Measurements from ENCODE around the gene RYR1.
A peak's percentile ranks its signal among the peaks of the same experiment; 100 is the strongest.
"Not testable (repeated sequence)": the region's sequence is repeated elsewhere in the genome, so short reads cannot be mapped to it uniquely, and the experiment has no call there.

The RYR1 gene

DNA sequence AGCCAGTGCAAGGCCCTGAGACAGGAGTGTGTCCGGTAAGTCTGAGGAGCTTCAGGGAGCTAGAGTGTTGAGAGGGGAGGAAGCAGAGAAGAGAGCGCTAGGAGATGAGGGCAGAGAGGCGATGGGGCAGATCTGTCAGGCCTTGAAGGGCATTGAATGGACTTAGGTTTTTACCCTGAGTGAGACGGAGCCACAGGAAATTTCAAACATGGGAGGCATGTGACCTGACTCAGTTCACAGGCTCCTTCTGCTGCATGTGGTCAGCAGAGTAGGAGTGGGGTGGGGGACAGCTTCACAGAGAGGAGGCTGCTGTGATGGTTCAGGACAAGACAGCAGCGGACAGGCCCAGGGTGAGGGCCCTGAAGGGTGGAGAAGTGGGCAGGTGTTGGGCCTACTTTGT is 33.1 kb upstream of the RYR1 start:
- no peak for DNase-seq

DNA sequence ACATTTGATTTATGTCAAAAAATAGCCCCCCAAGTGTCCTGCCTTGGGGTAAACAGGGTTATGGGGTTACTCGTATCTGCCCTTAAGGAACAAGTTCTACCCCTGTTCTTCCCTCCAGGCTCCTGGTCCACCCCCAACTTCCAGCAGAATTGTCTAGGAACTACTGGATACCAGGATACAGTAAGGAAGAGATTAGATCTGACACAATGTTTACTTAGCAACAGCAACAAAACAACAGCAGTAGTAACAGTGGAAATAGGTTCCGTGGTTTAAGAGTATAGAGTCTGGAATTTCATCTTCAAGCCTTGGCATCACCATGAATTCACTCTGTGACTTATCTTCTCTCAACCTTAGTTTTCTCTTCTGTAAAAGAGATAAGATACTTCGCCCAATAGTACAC is 32.3 kb upstream of the RYR1 start:
- peak; percentile 76 for DNase-seq

DNA sequence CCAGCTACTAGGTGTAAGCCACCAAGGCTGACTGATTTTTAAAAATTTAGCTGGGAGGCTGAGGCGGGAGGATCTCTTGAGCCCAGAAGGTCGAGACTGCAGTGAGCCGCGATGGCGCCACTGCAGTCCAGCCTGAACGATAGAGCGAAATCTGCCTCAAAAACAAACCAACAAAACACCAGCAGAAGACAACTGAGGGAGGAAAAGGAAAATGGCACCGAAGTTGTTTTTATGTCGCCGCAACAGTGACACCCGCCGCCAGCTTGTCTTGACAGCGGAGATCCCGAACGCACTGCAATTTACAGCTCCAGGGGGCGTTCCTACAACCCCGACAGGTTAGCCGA is 30.9 kb upstream of the RYR1 start:
- no peak for DNase-seq

DNA sequence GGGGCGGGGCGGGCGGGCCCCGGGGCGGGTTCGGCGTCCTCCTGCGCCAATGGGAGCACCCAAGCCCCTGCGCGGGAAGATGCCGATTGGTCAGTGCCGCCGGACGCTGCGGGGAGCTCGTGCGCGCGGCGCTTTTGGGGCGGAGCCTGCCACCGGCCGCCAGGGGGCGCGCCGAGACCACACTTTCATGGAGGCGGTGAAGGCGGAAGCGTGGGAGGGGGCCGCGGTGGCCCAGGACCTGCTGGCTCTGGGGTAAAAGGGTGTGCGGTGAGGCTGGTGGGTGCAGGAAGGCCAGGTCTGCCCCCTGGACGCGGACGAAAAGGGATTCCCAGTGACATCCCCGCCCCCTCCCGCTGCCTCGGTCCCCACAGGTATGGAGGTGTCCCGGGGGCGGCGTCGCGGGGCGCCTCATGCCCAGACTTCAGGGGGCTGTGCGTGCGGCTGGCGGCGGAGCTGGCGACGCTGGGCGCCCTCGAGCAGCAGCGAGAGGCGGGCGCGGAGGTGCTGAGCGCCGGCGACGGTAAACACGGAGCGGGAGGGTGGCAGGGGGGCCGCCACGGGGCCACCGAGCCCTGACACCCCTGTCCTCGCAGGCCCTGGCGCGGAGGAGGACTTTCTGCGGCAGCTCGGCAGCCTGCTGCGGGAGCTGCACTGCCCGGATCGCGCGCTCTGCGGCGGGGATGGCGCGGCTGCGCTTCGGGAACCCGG is 30.4 kb upstream of the RYR1 start, which contains the start of gene FAM98C:
FAM98C (plus strand) TSS at position 127 of the 708 bp plus-strand sequence; CDS start at position 188, 61 bp downstream.
- DNase-seq = peak; percentile 93

DNA sequence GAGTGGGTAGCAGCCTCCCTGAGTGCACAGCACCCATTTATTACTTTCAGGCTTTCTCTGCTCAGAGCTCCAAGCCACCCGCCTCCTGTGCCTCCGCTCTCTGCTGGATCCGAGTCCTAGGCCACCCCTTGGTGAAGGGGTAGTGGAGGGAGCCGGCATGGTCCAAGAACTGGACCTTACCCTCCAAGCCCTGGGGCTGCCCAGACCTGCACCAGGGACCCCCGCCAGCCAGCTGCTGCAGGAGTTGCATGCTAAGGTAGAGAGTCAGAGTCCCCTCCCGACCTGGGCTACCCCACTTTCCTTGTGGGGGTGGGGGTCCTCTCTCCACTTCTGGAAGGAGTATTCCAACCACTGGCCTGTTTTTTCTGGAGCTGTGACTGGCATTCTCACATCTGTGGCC is 28.6 kb upstream of the RYR1 start:
- DNase-seq = no peak

DNA sequence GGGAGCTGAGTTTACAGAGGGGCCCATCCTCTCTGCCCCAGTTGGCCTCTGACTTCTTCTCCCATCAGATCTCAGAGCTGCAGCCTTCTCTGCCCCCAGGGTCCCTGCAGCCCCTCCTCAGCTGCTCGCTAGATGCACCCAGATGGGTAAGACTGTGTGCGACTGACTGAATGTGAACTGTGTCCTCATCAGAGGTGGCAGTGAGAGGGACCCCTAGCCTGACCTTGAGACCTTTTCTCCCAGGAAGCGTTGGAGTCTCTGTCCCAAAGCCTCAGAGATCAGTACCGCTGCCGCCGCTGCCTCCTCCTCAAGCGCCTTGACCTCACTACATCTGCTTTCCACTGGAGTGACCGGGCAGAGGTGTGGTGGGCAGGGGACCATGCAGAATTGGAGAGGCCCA is 28.2 kb upstream of the RYR1 start:
- no peak for DNase-seq

DNA sequence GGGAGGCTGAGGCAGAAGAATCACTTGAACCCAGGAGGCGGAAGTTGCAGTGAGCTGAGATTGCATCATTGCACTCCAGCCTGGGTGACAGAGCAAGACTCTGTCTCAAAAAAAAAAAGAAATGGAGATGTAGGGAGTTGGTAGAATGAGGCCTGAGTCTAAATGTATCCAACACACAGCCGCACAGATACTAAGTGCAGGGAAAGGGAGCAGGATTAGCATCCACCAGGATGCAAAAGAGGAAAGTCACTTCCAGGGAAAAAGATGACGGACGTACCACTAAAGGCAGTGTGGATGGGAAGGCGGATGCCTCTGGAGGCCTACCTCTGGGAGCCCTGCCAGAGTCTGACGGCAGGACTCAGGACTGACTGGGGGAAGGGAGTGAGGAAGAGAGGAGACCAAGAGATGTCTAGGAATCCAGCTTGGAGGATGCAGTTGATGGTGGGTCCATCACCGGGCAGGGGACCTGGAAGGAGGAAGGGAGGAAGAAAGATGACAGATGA is 23.8 kb upstream of the RYR1 start:
- DNase-seq = peak; percentile 48

DNA sequence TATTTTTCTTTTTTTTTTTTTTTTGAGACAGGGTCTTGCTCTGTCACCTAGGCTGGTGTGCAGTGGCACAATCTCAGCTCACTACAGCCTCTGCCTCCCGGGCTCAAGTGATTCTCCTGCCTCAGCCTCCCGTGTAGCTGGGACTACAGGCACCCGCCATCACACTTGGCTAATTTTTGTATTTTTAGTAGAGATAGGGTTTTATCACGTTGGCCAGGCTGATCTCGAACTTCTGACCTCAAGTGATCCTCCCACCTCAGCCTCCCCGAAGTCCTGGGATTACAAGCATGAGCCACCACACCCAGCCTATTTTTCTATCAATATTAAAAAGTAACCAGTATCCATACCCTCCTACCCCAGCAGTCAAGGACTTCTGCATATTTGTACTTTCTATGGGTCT is 23.1 kb upstream of the RYR1 start:
- not testable (repeated sequence) for DNase-seq

DNA sequence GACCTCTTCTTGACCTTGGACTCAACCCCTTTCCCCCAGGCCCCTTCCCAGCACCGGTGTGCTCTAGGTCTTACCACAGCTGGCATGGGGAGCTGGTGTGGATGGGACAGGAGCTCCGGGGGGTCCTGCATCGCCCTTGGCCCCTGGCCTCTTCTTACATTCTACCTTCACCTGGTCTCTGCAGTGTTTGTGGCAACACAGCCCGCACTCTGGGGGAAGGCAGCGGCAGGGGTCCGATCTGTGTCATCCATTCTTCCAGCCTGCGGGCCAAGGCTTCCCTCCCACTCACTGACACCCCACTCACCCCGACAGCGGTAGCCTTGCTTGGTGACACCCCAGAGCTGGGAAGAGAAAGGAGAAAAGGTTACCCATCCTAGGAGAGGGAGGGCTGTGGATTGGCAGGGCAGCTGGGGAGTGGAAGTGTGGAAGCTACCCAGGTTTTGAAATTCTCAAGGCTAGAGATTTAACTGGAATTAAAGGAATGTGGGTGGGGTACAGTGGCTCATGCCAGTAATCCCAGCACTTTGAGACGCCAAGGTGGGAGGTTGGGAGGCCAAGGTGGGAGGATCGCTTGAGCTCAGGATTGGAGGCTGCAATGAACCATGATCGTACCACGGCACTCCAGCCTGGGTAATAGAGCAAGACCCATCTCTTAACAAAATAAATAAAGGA is 22.3 kb upstream of the RYR1 start:
- peak; percentile 82 for DNase-seq

DNA sequence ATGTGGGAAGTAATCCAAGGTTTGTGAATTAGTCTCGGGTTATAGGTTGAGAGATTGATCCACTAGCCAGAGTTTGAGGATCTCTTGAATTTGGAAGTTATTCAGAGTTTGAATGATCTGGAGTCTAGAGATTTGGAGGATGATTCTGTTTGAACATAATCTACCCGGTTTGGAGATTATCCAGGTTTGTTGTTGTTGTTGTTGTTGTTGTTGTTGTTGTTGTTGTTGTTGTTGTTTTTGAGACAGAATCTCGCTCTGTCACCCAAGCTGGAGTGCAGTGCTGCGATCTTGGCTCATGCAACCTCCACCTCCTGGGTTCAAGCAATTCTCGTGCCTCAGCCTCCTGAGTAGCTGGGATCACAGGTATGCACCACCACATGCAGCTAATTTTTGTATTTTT is 21.6 kb upstream of the RYR1 start:
- DNase-seq = not testable (repeated sequence)

DNA sequence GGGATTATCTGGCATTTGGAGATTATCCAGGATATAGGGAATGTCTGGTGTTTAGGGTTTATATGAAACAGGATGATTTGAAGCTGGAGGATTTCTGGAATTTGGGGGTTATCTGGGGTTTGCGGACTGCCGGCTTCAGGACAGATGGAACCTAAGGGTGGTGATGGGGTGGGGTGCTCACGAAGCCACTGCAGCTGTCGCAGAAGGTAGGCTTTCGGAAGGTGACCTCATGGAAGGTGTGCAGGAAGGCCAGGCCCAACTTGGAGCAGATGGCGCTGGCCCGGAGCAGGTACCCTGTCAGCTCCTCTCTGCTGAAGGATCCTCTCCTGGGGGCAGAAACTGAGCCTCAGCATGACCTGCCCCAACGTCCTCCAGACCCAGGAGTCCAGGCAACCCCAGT is 21.0 kb upstream of the RYR1 start:
- no peak for DNase-seq

DNA sequence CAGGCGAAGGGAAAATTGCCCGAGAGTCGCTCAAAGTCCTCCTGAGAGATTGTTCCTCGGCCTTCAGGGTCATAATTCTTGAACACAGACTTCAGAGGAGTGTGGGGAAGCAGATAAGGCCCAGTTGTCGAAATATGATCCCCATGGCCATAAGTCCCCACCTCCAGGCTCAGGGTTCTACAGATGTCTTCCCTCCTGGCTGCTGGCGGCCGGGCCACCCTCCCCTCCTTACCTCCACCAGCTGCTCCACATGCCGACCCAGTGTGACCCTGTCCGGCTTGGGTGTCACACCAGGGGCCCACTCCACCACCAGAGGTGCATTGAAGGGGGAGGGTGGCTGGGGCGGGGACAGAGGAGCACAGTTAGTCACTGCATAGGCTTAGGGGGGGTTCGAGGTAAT is 20.5 kb upstream of the RYR1 start:
- no peak for DNase-seq

DNA sequence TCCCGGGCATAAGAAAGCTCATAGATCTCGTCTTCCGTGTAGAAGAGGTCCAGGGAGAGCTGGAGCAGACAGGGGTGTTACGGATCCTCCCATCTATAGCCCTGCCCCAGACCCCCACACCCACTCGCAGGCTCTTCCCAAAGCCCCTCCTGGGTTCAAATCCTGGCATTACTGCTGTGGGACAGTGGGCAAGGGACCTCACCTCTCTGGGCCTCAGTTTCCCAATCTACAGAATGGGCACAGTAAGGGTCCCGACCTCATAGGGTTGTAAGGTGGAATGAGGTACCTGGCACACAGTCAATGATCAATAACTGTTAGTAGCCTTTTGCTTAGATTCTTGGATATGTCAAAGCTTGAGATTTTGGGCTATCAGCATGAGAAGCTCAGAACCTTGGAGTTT is 20.1 kb upstream of the RYR1 start:
- no peak for DNase-seq

DNA sequence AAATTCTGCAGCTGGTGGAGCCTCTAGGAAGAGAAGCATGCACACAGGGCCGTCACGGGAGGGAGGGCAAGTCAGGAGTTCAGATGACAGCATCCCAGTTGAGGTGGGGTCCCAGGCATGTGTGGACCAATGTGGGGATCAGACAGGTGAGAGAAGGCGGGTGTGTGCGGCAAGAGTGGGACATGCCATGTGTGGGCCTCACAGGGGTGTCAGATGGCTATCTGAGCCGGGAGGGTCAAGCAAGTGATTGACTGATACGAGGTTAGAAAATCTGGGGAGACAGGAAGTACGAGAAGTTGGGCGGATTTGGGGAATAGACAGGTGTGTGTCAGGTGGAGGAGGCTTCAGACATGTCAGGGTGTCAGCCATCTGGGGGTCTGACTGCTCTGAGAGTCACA is 16.3 kb upstream of the RYR1 start:
- DNase-seq = no peak

DNA sequence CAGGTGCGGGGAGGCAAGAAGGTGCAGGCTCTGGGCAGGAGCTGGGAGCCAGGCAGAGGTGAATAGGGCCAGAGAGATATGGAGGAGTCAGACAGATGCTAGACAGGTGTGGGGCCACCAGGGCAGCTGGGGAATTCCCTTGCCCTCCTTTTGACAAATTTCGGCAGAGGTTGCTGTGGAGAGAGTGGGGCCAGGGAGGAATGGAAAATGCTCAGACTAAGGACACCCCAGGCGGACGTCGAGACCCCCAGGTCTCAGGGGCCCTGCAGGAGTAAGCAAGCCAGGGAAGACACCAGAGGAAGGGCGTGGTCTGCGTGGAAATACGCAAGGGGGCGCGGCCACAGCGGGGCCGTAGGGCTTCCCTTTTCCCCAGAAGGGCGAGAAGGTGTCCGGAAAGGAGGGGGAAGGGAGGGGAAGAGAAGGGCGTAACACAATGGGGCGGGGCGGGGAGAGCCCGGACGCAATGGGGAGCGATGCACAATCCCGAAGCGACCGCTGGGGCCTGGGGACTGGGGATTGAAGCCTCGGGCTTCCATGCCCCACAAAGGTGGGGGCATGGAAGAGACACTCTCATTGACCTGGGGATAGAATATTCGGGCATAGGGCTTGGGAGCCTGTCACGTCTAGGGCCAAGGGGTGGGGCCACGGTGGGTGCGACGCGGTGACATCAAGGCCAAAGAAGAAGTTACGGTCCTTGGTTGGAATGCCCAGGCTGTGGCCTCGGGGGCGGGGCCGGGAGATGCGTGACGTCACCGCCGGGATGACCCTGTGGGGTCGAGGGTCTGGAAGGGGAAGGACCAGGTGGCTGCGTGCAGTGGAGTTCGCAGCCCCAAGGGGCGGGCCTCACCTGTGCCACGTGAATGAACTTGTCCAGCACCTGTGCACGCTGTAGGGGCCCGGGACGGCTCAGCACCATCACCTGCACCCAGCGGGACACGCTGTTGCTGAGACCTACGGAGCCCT is 15.7 kb upstream of the RYR1 start:
- peak; percentile 63 for DNase-seq

DNA sequence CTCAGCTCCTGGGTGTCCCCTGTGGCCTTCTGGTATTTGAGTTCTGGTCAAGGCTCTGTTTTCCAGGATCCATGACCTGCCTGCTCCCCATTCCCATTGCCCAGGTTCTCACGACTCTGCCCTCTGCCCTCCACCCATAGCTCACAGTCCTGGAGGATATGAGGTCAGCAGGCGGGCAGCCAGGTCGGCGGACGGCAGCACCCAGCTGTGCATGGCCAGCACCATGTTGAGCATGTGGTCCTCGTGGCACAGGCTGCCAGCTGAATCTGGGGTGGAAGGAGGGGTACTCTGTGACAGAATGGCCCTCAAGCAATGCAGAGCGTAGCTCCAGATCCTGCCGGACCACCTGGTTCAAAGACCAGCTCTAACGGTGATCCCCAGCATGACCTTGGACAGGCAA is 12.6 kb upstream of the RYR1 start:
- no peak for DNase-seq

DNA sequence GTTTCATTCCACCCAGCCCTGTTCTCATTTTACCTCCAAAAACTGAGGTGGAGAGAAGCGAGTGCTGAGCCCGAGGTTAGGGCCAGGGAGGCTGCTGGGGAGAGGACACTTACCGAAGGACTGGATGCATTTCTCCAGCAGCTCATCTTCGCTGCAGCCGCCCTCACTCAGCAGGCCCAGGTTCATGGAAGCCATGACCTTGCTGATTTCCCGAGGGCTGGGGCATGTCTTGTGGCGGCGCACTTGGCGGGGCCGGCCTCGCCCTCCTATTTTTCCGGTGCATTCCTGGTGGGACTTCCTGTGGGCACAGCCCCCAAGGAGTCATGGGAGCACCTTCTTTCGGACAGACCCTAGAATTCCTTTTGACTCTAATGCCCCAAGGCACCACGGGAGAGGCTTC is 11.6 kb upstream of the RYR1 start:
- no peak for DNase-seq

DNA sequence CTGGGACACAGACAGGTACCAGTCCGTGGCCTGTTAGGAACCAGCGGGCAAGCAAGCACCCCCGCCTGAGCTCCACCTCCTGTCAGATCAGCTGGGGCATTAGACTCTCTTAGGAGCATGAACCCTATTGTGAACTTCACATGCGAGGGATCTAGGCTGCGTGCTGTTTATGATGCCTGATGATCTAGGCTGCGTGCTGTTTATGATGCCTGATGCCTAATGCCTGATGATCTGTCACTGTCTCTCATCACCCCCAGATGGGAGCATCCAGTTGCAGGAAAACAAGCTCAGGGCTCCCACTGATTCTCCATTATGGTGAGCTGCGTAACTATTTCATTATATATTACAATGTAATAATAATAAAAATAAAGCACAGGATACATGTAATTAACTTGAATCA is 11.1 kb upstream of the RYR1 start:
- no peak for DNase-seq

DNA sequence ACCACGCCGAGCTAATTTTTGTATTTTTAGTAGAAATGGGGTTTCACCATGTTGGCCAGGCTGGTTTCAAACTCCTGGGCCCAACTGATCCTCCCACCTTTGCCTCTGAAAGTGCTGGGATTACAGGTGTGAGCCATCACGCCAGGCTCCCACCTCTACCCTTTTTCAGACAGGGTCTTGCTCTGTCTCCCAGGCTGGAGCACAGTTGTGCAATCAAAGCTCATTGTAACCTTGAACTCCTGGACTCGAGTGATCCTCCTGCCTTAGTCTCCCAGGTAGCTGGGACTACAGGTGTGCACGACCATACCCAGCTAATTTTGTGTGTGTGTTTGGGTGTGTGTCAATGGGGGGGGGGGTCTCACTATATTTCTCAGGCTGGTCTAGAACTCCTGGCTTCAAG is 9.2 kb upstream of the RYR1 start:
- no peak for DNase-seq

DNA sequence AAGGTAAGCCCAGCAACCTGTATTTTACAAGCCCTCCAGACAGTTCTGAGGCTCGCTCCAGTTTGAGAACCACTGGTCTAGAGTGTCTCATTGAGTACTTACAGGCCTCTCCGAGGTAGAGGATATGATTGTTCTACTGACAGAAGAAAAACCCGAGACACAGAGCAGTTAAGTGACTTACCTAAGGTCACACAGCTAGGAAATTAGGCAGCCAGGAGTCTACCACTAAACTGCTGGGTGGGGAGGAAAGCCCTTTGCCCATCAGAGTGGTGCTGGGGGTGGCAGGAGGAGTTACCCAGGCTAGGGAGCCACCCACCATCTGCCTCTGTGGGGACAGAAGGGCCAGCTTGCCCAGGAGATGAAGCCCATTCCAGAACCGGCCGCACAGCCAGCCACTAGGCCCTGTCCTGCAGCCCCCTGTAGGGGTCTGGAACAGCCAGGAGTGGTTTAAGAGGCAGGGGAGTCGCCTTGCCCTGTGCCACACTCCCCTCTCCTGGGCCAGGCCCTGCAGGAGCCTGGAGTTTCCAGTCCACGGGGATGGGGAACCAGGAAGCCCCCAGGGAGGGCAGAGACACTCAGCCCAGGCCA is 8.2 kb upstream of the RYR1 start:
- no peak for DNase-seq

DNA sequence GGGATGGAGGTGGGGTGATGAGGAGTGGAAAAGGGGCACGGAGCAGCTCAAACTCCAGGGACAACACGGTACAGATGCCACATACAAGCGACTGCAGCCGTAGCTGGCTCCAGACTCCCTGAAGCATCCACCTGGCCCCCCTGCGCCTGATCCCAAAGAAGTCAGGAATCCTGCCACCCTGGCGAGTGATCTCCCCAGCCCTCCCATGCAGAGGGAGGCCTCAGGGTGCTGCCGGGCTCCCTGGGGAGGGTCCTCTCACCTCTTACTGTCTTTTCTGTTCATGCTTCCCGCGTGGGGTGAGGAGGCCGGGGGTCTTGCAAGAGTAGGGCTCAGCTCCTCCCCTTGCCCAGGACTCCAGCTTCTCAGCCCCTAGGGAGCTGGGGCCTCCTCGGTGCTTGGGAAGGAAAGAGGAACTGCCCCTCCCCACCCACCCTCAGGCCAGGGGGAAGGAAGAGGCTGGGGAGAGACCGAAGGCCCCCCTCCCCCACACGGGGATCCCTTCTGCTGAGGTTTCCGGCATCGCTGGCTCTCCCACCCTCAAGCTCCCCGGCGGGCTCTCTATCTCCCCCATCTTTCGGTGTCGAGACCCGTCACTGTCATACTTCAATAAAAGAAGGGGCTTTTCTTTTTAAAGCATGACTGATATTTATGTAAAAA is 7.6 kb upstream of the RYR1 start, which contains the start of gene RASGRP4:
RASGRP4 (minus strand) TSS at position 410 of the 657 bp plus-strand sequence; CDS start at position 282, 128 bp downstream.
- no peak for DNase-seq

DNA sequence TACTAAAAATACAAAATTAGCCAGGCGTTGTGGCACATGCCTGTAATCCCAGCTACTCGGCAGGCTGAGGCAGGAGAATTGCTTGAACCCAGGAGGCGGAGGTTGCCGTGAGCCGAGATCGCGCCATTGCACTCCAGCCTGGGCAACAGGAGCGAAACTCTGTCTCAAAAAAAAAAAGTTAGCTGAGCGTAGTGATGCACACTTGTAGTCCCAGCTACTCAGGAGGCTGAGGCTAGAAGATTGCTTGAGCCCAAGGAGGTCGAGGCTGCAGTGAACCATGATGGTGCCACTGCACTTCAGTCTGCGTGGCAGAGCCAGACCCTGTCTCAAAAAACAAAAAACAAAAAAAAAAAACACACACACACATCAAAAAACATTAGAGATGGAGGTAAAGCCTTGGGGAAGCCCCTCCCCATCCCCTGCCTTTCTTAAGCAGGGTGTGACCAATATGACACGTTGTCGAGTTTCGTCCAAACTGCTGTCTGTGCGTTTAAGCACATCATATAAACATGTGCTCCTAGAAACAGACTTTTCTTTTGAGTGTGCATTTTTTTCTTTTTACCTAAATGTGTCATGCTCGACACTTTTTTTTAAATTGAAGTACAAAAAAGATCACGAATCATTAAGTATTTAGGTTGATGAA is 6.3 kb upstream of the RYR1 start:
- DNase-seq = not testable (repeated sequence)

Measured in NCI-H226 (cell line).